IPS-18c (cell line): Measurements from ENCODE around the gene KLHL36.

Experiments used
- H3K4me3 ChIP-seq: 2 replicates; pipeline ENCODE4 v1.7.0; 2013; ENCODE audit warnings: low read depth, mild to moderate bottlenecking, low read length, moderate library complexity; ENCODE audit not compliant: insufficient read depth
- H3K9me3 ChIP-seq: one replicate; pipeline ENCODE4 v1.6.1; 2013; ENCODE audit warnings: mild to moderate bottlenecking, low read length, moderate library complexity; ENCODE audit not compliant: control insufficient read depth, insufficient read depth

Gene KLHL36

GRCh38 chr16:84699712-84700445, 51.6 kb downstream of the KLHL36 start, which contains the start of gene USP10:
Gene USP10 (plus strand): TSS chr16:84700000. CDS start chr16:84700091, 91 bp downstream.
- peak within 1 kb of the TSS; percentile 69 for H3K4me3 ChIP-seq
- H3K9me3 ChIP-seq, result no peaks in the 10 kb centered on the region

- Histone ChIP-seq H3K4me3 (peak overlapping the region; percentile 68), H3K9me3 (no peaks in the 10 kb centered on the region)
Measured at GRCh38 chr16:84700446-84701300, 52.4 kb downstream of the KLHL36 start.

- H3K4me3 ChIP-seq, result no peak overlapping the region
Measured at GRCh38 chr16:84703681-84704080, 55.4 kb downstream of the KLHL36 start.

GRCh38 chr16:84704253-84704652, 55.9 kb downstream of the KLHL36 start:
- Histone ChIP-seq H3K4me3 (no peak overlapping the region), H3K9me3 (no peaks in the 10 kb centered on the region)

More at GRCh38 chr16:84703681-84704080, 55.4 kb downstream of the KLHL36 start:
- H3K9me3 ChIP-seq, result no peaks in the 10 kb centered on the region

- H3K4me3 ChIP-seq, result no peak overlapping the region
Measured at GRCh38 chr16:84706856-84707255, 58.5 kb downstream of the KLHL36 start.

GRCh38 chr16:84709609-84710008, 61.3 kb downstream of the KLHL36 start:
- H3K4me3 ChIP-seq, result no peak overlapping the region
- no peaks in the 10 kb centered on the region for H3K9me3 ChIP-seq

More at GRCh38 chr16:84706856-84707255, 58.5 kb downstream of the KLHL36 start:
- no peaks in the 10 kb centered on the region for H3K9me3 ChIP-seq

GRCh38 chr16:84710686-84711085, 62.4 kb downstream of the KLHL36 start:
- Histone ChIP-seq H3K9me3 (no peaks in the 10 kb centered on the region), H3K4me3 (no peak overlapping the region)
